ENCODE measurements around the gene C9orf153. TPM values are rescaled to one million over a fixed set of nuclear protein-coding genes. Genes with fewer than 3 reads are reported as not detected.

Gene C9orf153
- total RNA-seq, 1 donor from 2014 or later = 0.41 TPM

DNA sequence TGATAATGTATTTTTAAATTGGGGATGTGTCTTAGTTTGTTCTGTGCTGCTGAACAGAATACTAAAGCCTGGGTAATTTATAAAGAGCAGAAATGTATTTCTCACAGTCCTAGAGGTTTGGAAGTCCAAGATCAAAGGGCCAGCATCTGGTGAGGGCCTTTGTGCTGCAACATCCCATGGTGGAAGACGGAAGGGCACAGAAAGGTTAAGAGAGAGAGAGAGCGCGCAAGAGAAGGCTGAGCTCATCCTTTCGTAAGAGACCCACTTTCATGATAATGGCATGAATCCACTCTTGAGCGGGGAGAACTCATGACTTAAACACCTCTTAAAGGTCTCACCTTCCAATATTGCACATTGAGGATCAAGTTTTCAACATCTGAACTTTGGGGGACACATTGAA is 81.0 kb downstream of the C9orf153 start:
- H3K36me3 Mint-ChIP-seq (ENCODE audit: low read depth) = no peaks in the 10 kb centered on the region
- no peak for DNase-seq (ENCODE audit: low spot score)
- no peaks in the 10 kb centered on the region for H3K4me1 Mint-ChIP-seq (ENCODE audit: low read depth)
- H3K27ac Mint-ChIP-seq = no peak overlapping the region
- H3K4me3 Mint-ChIP-seq (ENCODE audit: low read depth) = no peak overlapping the region
- no peaks in the 10 kb centered on the region for H3K9me3 Mint-ChIP-seq
- peaks cover 4% of the 10 kb centered on the region for H3K27me3 Mint-ChIP-seq (ENCODE audit: low read depth)
- intact Hi-C loops (cut with micrococcal nuclease) = no loop called here

DNA sequence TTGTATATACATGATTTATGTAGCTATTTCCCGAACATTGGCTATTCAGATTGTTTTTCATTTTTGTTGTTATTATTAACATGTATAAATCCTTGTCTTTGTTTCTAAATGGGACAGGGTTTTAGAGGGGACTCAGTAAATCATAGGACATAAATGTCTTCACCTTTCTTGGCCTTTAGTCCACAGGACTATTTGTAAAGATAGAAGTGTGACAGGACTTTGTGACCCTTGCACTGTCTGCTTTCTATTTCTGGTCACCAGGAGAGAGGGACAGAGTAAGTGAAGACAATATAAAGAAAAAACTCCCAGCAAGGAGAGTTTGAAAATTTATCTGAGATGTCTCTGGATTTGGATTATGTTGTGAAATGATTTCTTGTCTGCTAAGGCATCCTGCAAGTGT is 81.5 kb downstream of the C9orf153 start:
- DNase-seq (ENCODE audit: low spot score) = no peak
- H3K9me3 Mint-ChIP-seq = no peaks in the 10 kb centered on the region
- H3K27ac Mint-ChIP-seq = no peak overlapping the region
- H3K4me1 Mint-ChIP-seq (ENCODE audit: low read depth) = no peaks in the 10 kb centered on the region
- H3K36me3 Mint-ChIP-seq (ENCODE audit: low read depth) = no peaks in the 10 kb centered on the region
- peaks cover 4% of the 10 kb centered on the region for H3K27me3 Mint-ChIP-seq (ENCODE audit: low read depth)
- intact Hi-C loops (cut with micrococcal nuclease) = no loop called here
- H3K4me3 Mint-ChIP-seq (ENCODE audit: low read depth) = no peak overlapping the region

DNA sequence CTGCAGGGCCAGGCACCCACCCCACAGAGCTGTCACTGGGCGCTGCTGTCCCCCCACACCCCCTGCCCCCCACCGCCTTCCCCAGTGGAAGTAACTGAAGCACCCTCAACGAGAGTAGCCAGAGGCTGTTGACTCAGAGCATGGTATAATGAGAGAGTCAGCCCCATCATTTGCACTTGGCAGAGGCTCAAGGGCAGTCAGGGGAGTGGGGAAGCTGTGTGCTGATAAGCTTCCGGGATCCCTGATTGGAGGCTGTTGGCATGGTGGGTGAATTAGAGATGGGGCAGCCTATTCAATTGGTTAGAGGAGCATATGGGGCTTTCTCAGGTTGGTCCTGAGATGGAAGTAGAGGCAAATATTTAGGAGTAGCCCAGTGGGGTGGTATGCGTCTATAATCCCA is 83.0 kb downstream of the C9orf153 start:
- Mint-ChIP-seq H3K27ac (no peak overlapping the region), H3K4me3 (ENCODE audit: low read depth) (no peak overlapping the region), H3K9me3 (no peaks in the 10 kb centered on the region), H3K27me3 (ENCODE audit: low read depth) (peaks cover 4% of the 10 kb centered on the region), H3K4me1 (ENCODE audit: low read depth) (no peaks in the 10 kb centered on the region), H3K36me3 (ENCODE audit: low read depth) (no peaks in the 10 kb centered on the region)
- DNase-seq (ENCODE audit: low spot score) = no peak
- intact Hi-C loops (cut with micrococcal nuclease) = no loop called here

GRCh38 chr9:86175743-86176456 is 83.6 kb downstream of the C9orf153 start:
- intact Hi-C loops (cut with micrococcal nuclease) = no loop called here
- DNase-seq (ENCODE audit: low spot score) = no peak
- Mint-ChIP-seq H3K4me3 (ENCODE audit: low read depth) (no peak overlapping the region), H3K27me3 (ENCODE audit: low read depth) (peaks cover 4% of the 10 kb centered on the region), H3K4me1 (ENCODE audit: low read depth) (no peaks in the 10 kb centered on the region), H3K9me3 (no peaks in the 10 kb centered on the region), H3K27ac (no peak overlapping the region), H3K36me3 (ENCODE audit: low read depth) (no peaks in the 10 kb centered on the region)

DNA sequence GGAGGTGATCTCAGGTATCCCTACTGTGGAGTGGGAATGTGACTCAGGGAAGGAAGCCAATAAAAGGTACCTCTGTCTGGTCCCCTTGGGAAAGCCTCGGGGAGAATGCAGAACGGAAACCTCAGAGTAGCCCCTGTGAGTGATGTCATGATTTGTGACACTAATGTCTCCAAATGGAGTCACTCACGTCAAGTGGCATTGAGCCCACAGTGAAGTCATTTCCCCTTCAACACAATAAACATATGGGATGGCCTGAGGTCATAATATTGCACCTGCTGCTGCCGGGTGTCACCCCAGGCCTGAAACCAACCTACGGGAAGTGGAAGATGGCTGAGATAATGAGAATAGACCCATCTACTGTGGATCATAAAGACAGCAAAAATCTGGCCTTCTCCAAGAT is 84.2 kb downstream of the C9orf153 start:
- intact Hi-C loops (cut with micrococcal nuclease) = no loop called here
- H3K36me3 Mint-ChIP-seq (ENCODE audit: low read depth) = no peaks in the 10 kb centered on the region
- no peaks in the 10 kb centered on the region for H3K4me1 Mint-ChIP-seq (ENCODE audit: low read depth)
- no peak overlapping the region for H3K27ac Mint-ChIP-seq
- H3K4me3 Mint-ChIP-seq (ENCODE audit: low read depth) = no peak overlapping the region
- DNase-seq (ENCODE audit: low spot score) = no peak
- peaks cover 4% of the 10 kb centered on the region for H3K27me3 Mint-ChIP-seq (ENCODE audit: low read depth)
- no peaks in the 10 kb centered on the region for H3K9me3 Mint-ChIP-seq

Other genes with a start within 250 kb of the C9orf153 start
- 7.9 and 11.5 TPM in 2 replicates for gene GOLM1, start 160.1 kb downstream of the C9orf153 start, total RNA-seq
- gene ISCA1, start 22.9 kb upstream of the C9orf153 start, total RNA-seq = 28.5 and 28.9 TPM in 2 replicates
- 41.5 and 41.9 TPM in 2 replicates for gene TUT7, start 94.8 kb upstream of the C9orf153 start, total RNA-seq